ENCODE results near the gene ITFG1. TPM values are rescaled to one million over a fixed set of nuclear protein-coding genes. Genes with fewer than 3 reads are reported as not detected.

The ITFG1 gene
- polyA plus RNA-seq (2014; cell fraction: cytosol; rRNA removed): 41.4 and 49.6 TPM in 2 replicates
- polyA plus RNA-seq (2014; cell fraction: nucleus; rRNA removed): 20.9 and 27.4 TPM in 2 replicates

DNA sequence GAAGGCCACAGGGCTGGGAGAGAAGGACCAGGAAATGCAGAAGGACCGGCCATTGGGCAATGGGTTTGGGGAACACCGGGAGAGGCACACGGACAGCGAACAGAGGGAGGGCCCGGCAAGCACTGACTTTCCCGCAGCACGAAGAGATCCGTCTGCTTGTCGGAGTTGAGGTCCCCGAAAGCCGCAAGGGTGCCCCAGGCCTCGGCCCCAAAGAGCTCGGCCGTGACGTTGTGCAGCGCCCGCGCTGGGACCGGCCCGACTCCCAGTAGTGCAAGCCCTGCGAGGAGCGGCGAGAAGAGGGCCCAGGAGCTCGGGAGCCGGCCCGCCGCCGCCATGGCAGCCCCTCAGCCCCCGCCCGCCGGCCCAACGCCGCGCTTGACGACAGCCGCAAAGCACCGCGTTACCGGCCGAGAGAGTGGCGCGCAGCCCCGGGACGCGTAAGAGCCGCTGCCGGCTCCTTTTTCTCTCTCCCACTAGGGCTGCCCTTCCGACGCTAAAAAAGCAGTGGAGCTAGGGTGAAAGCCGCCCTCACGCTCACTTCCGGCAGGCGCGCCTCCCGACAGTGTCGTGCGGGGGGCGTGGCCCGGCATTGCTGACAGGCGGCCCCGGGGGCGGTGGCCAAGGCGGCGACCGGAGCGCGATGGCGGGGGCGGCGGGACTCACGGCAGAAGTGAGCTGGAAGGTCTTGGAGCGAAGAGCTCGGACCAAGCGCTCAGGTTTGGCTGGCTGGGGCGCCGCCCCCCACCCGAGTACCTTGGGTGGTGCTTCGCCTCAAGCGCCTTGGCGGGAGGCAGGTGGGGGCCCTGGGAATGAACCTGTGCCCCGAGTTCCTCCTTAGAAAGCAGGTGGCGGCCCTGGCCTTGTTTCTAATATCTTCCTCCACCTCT lies at the start of gene ITFG1, which contains the start of gene PHKB:
ITFG1 (minus strand) TSS at position 353 of the 887 bp plus-strand sequence; CDS start at position 335, 18 bp downstream.
PHKB (plus strand) TSS at position 621 of the 887 bp plus-strand sequence; CDS start at position 641, 20 bp downstream.
- peak; percentile 92 for DNase-seq (ENCODE audit: low spot score)

DNA sequence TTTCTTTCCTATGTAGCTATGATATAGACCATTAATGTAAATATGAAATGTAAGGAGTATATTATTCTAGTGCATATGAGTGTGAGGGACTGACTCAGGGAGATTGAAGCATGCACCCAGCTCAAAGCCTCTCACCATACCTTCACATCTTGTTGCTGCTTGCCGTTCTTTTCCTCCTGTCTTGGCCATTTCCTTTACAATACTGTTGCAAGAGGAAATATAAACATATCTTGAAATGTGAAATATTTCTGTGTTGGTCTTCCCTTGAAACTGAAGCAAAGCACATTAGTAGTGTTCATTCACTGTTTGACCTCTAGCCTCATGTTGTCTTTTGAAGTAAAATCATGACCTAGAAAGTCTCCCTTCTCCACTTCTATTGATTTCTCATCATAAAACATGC lies 46.8 kb upstream of the ITFG1 start:
- DNase-seq (ENCODE audit: low spot score): no peak

DNA sequence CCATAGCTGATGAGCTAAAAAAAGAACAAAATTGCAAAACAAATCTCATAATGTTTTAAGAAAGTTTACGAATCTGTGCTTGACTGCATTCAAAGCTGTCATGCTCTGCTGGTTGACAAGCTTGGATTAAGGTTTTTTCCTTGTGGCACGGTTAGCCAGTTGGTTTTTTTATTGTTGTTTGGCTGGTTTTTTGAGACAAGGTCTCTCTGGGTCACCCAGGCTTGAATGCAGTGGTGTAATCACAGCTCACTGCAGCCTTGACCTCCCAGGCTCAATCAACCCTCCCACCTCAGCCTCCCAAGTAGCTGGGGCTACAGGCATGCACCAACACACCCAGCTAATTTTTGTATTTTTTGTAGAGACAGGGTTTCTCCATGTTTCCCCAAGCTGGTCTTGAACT lies 45.9 kb upstream of the ITFG1 start:
- DNase-seq (ENCODE audit: low spot score): no peak

DNA sequence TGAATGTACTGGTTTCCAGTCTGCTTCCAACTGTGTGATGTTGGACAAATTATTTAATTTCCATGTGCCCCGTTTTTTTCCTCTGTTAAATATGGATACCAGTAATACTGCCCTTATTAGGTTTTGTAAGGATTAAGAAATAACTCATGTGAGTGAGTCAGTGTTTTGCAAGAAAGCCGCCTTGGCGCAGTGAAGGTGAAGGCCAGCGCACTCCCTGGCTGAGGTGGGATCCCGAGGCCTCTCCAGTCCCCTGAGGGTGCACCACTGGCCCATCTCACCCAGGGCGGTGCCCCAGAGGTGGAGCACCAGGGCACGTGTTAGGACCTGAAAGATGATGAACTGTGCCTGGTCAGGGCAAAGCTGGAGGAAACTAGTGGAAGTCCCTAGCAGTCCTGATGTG lies 43.7 kb upstream of the ITFG1 start:
- DNase-seq (ENCODE audit: low spot score): no peak

DNA sequence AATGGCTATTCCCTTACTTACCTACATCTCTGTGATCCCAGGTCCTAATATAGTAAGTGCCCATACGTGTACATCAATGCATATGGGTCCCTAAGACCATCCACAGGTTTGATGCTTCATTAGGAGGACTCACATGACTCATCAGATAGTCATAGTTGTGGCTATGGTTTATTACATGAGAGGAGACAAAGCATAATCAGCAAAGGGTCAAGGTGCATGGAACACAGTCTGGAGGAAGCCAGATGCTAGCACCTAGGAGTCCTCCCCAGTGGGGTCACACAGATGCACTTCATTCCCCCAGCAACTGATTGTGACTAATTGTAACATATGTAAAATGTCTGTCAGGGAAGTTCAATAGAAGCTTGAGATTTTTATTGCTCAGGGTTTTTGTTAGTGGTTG lies 43.1 kb upstream of the ITFG1 start:
- no peak for DNase-seq (ENCODE audit: low spot score)

DNA sequence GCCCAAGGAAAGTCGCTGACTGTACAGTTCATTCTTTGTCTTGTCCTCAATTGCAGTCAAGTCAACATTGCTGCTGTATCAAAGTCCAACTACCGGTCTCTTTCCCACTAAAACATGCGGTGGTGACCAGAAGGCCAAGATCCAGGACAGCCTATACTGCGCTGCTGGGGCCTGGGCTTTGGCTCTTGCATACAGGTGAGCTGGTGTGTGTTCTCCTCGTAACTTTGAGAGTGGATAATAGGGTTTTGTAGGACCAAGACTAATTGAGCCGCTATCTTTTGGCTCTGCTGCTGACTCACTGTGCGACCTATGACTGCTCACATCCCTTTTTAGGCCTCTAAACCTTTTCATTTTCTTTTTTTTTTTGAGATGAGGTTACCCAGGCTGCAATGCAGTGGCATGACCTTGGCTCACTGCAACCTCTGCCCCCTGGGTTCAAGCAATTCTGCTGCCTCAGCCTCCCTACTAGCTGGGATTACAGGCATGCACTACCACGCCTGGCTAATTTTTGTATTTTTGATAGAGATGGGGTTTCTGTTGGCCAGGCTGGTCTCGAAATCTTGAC lies 38.9 kb upstream of the ITFG1 start:
- DNase-seq (ENCODE audit: low spot score): no peak

DNA sequence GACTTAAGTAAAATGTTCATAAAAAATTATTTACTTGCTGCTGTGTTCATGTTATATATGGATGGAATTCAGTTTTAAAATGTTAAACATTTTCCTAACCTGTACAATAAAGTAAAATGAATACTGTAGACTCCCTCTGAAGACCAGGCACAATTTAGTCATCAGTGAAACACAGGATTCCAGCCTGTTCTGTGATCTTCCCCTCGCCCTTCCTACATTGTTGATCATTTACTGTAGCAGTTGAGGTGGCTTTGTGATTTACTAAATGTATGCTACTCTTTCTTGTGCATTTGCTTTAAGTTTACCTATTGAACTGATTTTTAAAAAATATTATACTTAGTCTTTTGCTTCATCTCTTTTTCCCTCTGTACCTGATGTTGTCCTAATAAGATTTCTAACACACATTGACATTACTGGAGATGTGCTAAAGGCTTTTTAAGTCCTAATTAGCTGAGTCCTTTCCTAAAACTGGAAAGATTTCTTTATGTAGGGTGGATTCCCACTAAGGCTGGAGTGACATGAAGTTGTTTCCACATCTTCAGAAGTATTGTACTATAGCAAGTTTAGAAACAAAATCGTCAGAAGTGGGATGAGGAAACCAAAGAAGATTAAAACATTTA lies 38.3 kb upstream of the ITFG1 start:
- no peak for DNase-seq (ENCODE audit: low spot score)

DNA sequence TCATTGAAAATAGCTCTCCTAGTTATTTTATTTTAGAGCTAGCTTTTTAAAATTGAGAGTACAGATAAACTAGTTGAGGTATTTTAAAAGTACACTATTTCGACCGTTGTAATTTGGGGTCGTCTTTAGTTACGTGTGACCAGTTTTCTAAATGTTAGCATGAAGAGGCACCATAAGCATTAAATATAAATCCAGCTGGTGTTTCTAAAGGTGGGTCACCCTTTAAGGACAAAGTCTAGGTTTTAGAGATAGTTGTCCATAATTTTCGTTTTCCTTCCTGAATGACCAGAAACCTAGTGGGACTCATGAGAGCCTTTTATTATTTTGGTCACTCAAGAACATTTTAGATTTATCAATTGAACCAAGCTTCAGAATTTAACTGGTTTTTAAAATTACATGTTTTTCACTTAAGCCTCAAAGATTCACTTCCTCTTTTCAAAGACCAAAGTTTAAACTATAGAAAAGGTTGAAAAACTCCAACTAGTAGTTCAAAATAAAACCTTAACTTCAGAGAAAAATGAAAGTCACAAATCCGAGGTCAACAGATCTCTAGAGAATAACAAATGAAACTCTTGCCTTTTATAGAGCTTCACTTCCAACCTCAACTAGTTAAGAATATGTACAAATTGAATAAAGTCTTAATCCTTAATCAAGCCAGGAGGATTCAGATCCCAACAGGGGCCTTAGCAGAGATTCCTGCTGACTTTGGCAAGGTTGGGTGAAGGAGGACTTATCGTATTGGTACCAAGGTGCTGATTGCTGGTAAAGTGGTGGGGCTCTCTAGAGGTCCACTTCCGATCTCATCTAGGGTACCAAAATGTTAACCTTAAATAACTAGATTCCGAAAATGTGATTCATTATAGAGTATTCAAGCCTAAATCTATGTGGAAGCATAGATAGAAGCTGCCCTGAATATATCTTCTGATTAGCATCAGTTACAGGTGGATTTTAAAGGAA lies 32.8 kb upstream of the ITFG1 start:
- no peak for DNase-seq (ENCODE audit: low spot score)

DNA sequence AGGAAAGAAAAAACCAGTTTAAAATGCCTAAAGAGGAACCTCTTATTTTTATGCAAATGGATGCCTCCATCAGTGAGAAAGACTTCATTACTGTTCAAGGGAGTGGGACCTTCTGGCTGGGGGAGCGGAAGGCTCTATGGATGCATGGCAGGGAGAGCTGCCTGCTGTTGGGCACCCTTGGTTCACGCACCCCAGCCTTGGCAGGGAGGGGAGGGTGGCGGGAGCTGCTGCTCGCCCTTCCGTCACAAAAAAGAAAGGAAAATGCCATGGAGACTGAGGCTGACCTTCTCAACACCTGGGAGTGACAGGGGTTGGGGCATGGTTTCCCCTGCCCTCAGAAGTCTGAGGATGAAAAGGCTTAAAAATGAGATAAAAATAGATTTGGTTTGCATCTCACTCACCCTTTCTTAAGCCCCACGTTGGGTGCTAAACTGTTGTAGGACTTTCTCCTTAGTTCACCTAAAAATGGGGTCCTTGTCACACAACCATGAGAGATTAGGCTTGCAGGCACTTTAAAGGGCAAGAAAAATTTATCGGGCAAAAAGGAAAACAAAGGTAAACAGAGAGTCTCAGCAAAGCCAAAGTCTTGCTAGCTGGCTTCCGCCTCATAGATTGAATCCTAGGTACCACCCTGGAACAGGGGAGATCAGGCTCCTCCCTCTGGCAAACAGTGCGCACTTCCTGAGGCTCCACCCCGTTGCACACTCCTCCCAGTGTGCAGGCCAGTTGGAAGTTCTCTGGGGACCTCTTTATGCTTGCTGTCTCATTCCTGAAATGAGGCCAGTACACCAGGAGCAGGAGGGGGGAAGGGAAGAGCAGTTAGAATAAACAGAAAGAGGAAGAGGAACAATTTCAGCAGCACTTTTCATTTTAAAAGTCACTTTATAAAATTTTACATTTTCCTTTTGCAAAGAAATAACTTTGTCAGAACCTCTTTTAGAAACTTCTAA lies 31.8 kb upstream of the ITFG1 start:
- peak; percentile 19 for DNase-seq (ENCODE audit: low spot score)

DNA sequence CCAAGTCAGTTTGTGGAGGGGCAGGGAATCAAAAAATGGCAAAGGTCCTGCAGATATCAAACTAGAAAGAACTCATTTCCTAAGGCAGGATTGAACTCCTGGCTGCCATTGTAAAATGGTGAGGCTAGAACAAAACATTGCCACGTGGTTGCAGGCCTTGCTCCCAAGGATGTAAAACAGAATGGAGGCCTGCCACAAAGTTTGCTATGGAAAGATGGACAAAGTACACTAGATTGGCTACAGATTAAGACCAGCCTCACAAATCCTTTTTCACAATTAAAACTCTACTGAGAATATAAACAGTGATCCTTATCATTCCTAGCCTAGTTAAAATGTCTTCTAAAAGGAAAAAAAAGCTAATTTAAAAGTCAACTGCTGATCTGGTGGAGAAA lies 31.2 kb upstream of the ITFG1 start:
- no peak for DNase-seq (ENCODE audit: low spot score)

DNA sequence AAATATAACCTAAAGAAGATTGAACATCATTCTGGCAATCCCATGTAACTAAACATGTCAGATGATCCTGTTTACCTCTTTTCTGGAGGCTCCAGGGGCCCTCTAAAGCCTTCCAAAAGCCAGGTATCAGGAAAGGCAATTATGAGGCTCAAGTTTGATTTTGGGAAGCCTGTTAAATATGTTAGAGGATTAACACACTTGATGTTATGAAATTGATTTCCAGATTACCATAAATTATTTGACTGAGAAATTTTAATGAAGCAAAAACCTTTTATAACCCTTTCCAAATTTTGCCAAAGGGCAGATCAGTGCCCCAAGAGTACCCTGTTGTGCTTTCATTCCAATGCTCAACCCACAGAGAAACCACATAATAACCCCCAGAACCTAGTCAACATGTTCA lies 29.6 kb upstream of the ITFG1 start:
- DNase-seq (ENCODE audit: low spot score): no peak

DNA sequence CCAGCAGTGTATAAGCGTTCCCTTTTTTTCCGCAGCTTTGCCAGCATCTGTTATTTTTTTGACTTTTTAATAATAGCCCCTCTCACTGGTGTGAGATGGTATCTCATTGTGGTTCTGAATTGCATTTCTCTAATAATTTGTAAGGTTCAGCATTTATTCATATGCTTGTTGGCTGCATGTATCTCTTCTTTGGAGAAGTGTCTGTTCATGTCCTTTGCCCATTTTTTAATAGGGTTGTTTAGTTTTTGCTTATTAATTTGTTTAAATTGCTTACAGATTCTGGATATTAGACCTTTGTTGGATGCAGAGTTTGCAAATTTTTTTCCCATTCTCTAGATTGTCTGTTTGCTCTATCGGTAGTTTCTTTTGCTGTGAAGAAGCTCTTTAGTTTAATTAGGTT lies 27.2 kb upstream of the ITFG1 start:
- no peak for DNase-seq (ENCODE audit: low spot score)

DNA sequence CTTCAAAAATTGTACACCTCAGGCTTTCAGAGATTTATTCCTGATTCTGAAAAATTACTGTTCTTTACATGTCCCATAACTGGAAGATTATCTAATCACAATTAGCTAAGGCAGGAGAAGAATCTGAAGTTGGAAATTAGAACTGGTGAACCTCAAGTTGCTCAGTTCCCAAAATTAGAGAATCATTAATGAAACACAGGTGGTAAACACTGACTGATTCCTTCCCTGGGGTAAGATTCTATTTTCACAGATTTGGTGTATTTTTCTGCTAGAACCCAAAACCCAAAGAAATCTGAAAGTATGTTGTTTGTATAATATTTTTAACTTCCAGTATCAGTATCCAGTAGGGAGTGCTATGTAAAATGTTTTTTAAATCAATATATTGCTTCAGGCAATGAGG lies 26.0 kb upstream of the ITFG1 start:
- no peak for DNase-seq (ENCODE audit: low spot score)

DNA sequence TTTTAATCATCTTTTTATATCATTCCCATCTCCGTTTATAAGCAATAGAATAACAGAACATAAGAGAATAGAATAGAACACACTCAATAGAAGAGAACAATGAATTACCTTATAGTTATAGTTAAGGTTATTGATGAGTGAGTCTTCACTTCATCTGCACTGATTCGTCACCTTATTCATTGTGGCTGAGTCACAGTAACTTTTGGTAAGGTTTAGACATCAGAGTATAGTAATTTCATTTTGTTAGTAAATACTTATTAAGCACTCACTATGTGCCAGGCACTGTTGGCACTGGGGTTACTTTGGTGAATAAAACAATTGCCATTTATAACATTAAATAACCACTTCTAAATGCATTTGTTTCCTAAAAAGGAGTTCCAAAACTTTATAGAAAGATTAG lies 22.8 kb upstream of the ITFG1 start:
- DNase-seq (ENCODE audit: low spot score): no peak

DNA sequence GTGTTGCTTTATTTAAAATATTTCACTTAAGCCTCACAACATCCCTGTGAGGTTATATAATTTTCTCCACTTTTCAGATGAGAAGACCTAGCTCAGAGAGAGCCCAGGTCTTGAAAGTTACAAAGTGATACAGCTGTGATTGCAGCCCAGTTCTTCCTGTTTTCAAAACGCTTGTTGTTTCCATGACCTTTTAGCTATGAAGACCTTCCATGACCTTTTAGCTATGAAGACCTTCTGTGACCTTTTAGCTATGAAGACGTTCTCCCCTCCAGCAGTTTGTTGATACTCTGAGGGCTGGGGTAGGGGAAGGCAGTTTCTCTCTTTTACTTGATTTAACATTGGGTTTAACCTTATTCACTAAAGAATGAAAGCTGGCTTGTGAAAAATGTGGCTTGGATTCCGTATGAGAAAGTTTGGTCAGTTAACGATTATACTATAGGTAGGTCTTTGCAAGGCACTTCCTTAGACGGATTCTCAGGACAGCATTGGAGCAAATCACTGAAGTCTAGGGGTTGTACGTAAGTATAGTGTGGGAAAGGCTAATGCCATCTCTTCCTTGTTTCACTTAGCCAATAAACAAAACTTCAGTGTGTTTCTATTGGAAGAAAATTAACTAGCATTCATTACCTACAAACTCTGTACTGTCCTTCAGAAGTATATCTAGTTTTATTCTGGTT lies 21.0 kb upstream of the ITFG1 start:
- DNase-seq (ENCODE audit: low spot score): no peak

DNA sequence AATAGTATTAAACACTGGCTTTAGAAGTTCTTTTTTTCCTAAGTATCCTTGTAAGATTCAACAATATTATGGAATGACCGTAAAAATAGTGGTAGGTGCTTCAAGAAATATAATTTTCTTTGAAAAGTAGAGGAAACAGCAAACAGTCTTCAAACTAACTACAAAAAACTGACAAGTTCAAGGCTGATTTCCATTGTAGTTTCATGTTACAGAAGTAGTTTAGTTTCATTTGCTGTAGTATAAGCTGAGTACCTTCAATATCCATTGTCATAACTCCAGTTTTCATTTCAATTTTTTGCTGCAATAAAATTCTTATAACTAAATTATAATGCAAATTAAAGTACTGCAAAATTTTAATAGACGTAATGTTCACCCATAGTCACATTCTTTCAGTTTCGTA lies 19.5 kb upstream of the ITFG1 start:
- DNase-seq (ENCODE audit: low spot score): no peak

DNA sequence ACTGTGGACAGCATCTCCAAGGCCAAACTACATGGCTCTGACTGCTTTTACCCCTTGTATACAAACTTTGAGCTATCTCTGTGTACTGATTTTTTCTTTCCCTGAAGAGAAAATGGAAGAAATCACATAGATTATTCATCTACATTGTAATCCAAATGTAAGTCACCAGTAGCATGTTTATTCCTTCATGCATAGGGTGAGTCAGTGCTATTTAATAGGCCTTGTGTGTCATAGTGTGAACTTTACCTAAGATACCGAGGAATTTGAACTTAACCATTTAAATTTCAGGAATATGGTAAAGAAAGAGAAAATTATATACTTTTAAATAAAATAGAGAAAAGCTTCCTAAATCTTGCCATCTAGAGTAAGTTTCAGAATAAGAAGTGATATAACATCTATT lies 16.8 kb upstream of the ITFG1 start:
- no peak for DNase-seq (ENCODE audit: low spot score)

DNA sequence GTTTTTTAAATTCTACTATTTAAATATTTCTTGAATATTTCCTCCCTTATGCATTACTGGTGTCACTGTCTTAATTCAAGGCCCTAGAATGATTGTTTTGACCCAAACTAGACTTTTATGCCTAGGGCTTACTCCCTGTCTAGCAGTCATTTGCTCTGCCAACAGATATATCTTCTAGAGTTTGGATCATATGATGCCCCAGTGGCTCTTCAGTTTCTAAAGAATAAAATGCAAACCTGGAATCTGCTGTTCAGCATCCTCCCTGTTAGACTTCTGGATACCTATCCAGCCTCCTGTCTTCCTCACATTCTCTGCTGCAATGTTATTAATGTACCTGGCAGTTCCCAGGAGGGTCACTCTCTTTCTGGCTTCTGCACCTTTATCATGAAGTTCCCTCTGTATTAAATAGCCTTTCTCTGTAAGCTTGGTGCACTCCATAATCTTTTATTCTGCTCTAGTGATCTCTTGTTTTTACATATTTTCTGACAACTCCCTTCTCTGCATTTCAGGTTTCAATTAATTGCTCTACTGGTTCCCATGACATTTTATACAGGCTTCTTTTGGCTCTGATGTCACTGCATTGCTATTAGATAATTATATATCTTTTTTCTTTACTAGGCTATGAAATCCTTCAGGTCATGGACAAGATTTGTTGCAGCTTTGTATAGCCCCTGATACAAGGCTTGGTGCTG lies 15.9 kb upstream of the ITFG1 start:
- DNase-seq (ENCODE audit: low spot score): no peak

DNA sequence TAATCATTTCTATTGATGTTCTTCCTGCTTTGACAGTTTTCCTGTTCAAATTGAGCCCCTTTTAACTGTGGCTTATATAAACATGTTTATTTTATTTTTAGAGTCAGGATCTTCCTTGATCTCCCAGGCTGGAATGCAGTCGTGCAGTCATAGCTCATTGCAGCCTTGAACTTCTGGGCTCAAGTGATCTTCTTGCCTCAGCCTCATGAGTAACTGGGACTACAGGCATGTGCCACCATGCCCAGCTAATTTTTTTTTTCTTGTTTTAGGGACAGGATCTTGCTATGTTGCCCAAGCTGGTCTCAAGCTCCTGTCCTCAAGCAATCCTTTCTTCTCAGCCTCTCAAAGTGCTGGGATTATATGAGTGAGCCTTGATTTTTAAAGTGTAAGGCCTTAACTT lies 14.9 kb upstream of the ITFG1 start:
- no peak for DNase-seq (ENCODE audit: low spot score)
